GM10847 (cell line): ENCODE data around the gene OLFM1.

Source experiments
- POLR2A ChIP-seq: IDR thresholded peaks from 2 replicates; pipeline ENCODE4 v1.6.1; 2011; ENCODE audit not compliant: insufficient read length; ENCODE audit errors: extremely low read depth

The OLFM1 gene

GRCh38 chr9:135088979-135089847 lies 1.7 kb downstream of the OLFM1 start:
- no peak for TF ChIP-seq POLR2A

DNA sequence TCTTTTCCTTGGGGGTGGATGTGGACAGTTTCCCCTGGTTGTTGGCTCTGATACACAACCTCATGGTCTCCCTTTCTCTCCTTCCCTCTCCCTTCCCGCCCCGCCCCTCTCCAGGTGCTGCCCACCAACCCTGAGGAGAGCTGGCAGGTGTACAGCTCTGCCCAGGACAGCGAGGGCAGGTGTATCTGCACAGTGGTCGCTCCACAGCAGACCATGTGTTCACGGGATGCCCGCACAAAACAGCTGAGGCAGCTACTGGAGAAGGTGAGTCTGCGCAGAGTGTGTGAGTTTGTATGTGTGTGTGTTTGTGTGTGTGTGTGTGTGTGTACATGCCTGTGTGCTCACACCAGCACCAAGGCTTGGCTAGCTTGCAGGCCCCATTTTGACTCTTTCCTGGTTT lies 2.6 kb downstream of the OLFM1 start:
- no peak for TF ChIP-seq POLR2A

- no peak for TF ChIP-seq POLR2A
These were observed 3.1 kb downstream of the OLFM1 start for GRCh38 chr9:135090547-135090946.

DNA sequence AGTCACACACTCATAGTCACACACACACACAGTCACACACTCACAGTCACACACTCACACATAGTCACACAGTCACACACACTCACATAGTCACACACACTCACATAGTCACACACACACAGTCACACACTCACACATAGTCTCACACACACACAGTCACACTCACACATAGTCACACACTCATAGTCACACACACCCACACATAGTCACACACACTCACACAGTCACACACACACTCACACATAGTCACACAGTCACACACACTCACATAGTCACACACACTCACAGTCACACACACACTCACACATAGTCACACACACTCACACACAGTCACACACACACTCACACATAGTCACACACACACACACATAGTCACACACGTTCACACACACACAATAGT lies 4.1 kb downstream of the OLFM1 start:
- TF ChIP-seq POLR2A, result no peak

DNA sequence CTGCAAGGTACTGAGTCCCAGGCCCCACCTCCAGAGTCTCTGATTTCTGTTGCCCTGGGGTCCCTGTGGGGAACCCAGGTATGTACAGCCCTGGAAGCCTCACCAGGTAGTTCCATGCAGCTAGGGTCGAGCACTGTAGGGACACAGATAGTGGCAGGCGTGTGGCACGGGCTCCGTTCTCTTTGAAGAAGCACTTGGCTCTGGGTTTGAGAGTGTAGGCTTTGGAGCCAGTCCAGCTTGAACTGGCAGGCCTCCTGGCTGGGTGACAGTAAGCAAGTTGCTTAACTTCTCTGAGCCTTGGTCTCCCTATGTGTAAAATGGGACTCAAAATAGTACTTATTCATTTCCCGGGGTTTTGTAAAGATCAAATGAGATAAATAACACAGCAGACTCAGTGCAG lies 5.6 kb downstream of the OLFM1 start:
- no peak for TF ChIP-seq POLR2A

DNA sequence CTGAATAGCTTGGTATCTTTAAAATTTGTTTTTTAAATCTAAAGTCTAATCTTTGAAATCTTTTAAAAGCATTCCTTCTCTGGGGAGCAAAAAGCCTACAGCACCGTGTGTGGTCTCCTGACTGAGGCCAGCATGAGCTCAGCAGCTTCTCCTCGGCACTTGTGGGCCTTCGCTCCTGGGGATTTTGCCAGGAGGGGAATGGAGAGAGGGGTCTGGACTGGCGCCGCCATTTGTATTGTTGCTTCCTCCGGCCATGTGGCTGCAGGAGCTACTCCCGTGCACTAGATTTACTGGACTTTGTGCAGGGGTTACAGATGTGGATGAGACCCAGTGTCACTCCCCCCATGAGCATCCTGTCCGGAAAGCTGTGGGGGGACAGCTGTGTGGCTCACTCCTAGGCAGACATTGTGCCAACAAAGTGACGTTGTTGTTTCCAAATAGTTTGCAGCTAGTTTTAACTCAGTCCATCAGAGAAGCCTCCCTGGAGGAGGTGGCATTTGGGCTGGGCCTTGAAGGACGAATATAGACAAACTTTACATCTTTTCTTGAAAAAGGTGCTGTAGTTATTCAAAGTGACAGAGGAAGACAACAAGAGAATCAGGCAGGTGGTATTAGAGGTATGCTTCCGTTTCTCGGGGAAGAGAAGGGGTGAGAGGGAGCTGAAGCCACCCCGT lies 6.6 kb downstream of the OLFM1 start:
- TF ChIP-seq POLR2A, result no peak

- TF ChIP-seq POLR2A, result no peak
These were observed 8.3 kb downstream of the OLFM1 start for GRCh38 chr9:135095470-135096407.

DNA sequence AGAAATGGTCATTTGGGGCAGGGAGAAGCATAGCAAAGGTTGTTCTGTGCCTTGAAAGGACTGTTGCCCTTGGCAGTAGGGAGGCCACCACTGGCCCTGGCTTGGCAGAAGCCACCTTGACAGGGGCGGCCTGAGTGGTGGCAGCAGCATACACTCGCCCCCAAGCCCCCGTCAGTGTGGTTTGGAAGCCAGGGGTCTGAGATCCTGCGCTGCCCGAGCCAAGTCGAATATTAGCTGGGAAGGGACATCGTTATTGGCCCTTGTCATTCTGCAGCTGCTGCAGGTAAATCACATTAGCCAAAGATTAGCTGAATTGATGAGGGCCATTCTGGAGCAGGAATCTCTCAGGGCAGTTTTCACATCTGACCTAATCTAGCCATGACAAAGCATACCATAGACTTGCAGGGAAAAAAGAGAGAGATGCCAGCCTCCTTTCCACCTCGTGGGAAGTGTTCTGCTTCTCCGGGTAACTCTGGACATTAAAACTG lies 9.0 kb downstream of the OLFM1 start:
- no peak for TF ChIP-seq POLR2A

GRCh38 chr9:135098400-135099105 lies 11.1 kb downstream of the OLFM1 start:
- TF ChIP-seq POLR2A, result no peak

GRCh38 chr9:135099574-135099973 lies 12.1 kb downstream of the OLFM1 start:
- no peak for TF ChIP-seq POLR2A

GRCh38 chr9:135100241-135100681 lies 12.8 kb downstream of the OLFM1 start:
- TF ChIP-seq POLR2A, result no peak

DNA sequence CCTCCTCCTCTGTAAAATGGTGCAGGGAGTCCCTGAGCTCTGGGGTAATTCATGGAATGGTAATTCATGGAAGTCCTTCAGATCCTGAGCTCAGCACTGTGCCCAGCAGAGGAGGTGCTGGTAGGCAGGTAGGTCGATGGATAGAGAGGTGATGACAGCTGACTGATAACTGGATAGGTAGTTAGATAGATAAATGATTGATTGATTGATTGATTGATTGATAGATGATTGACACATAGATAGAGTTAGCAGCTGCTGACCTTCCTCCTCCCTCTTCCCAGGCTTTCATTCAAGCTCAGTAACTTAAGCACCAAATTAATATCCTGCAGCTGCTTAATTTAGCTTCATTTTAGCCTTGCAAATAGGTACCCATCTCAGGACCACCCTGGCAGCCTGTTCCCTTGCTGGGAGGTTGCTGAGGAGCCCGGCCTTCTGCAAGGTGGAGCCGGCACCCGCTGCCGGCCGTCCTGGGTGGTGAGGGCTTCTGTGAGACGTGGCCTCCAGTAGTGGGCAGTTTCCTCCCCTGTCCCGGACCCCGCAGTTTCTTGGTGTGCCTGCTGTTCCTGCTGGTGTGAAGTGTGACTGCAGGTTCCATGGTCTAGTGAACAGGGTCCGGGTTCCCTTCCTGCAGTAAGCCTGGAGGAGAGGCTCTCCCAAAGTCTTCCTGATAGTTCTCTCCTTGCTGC lies 13.4 kb downstream of the OLFM1 start:
- TF ChIP-seq POLR2A, result no peak

DNA sequence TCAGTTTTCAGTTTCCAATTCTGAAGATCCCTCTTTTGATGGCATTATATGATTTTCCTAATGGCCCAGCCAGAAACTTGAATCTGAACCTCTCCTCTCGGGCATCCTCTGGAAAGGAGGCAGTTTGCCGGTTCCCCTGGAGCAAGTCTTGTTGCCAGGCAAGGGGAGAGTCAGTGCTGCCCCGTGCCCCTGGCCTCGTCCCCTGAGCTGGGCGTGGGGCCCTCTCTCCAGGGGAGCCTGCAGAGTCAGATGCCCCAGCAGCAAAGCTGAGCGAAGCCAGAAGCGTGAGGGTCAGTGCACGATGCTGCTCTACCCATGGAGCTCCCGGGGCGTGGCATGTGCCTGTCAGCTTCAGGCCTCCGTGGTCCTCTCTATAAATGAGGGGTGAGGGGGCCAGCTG lies 14.0 kb downstream of the OLFM1 start:
- no peak for TF ChIP-seq POLR2A

DNA sequence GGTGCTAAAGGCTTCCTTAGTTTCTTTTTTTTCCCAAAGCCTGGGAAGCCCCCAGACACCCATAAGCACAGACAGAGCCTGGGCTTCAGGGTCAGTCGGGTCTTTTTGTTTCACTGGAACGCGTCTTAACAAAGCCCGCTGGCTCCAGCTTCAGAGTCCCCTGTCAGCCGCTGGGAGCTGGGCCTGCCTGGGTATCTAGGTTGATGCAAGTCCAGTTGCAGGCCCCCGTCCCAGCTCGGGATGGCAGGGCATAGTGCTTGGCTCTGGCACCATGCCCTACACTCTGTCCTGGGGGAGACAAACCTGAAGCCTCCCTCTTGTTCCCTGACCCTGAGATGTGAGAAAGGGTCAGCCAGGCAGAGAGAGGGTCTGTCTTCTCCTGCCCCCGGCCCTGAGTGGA lies 14.5 kb downstream of the OLFM1 start:
- no peak for TF ChIP-seq POLR2A
